Left lung (tissue), 10 donors: Measurements from ENCODE around the gene FSIP2. TPM values are rescaled to one million over a fixed set of nuclear protein-coding genes. Genes with fewer than 3 reads are reported as not detected.
"Not testable (repeated sequence)": the region's sequence is repeated elsewhere in the genome, so short reads cannot be mapped to it uniquely, and the experiment has no call there.

Experiments
- ATAC-seq: fragments of 200-7000 bp; cut with Tn5 transposase; one replicate; pipeline ENCODE4 v1.9.1; 2020; ENCODE audit warnings: moderate library complexity
- DNase-seq, 4 donors: peaks; one replicate each; pipeline ENCODE4 v3.0.0-alpha.2; 2013 to 2020
- H3K27ac ChIP-seq, 2 donors: fragments of 200-600 bp; sonication (generic) in 1 of 2; one replicate each; pipeline versions ENCODE4 v1.5.0 to v1.8.0; 2020 to 2021
- H3K27me3 ChIP-seq, 2 donors: fragments of 200-600 bp; sonication (generic) in 1 of 2; one replicate each; pipeline versions ENCODE4 v1.5.0 to v1.8.0; 2020 to 2021
- H3K36me3 ChIP-seq, 2 donors: fragments of 200-600 bp; sonication (generic) in 1 of 2; one replicate each; pipeline versions ENCODE4 v1.5.0 to v1.8.0; 2020 to 2021
- H3K4me1 ChIP-seq, 2 donors: fragments of 200-600 bp; one replicate each; pipeline ENCODE4 v1.8.0; 2021
- H3K4me3 ChIP-seq, 2 donors: fragments of 200-600 bp; sonication (generic) in 1 of 2; one replicate each; pipeline versions ENCODE4 v1.5.0 to v1.8.0; 2020 to 2021; ENCODE audit warnings: mild to moderate bottlenecking in 1 of 2
- H3K9me3 ChIP-seq, 2 donors: fragments of 200-600 bp; sonication (generic) in 1 of 2; one replicate each; pipeline versions ENCODE4 v1.5.0 to v1.8.0; 2020 to 2021
- intact Hi-C, 2 donors: fragments of 100-400 bp; cut with DNase I; formaldehyde crosslinking; loops; one replicate each; pipeline versions ENCODE4 v1.11.2 to v1.14.2; 2022
- polyA plus RNA-seq, 6 donors: library from polyadenylated mRNA; unstranded; fragments of 120-200 nt; gene quantifications; one replicate each; pipeline ENCODE4 v1.2.1, GENCODE V29; 2013; ENCODE audit not compliant: insufficient read length in 6 of 6
- total RNA-seq, 2 donors: library from RNA; stranded (reverse); fragmentation: NEBNext Ultra II Directional; extraction: Animal tissue kit (Norgen Biotek cat#: 25700); gene quantifications; one replicate each; pipeline ENCODE4 v1.2.1, GENCODE V29; 2021
- TF ChIP-seq, protein P1 (sequence below), 2 donors: fragments of 200-600 bp; sonication (generic) in 1 of 2; IDR thresholded peaks; one replicate each; pipeline versions ENCODE4 v1.5.0 to v1.8.0; 2021; ENCODE audit warnings: antibody characterized with exemption in 2 of 2
- donor health status: DM: no; HTN: yes; CAD: no.
- donor health status: DM: no; HTN: no; CAD: no.

Gene FSIP2
- total and polyA plus RNA-seq, 8 donors, result 0.73 to 5.2 (median 1.5) TPM

DNA sequence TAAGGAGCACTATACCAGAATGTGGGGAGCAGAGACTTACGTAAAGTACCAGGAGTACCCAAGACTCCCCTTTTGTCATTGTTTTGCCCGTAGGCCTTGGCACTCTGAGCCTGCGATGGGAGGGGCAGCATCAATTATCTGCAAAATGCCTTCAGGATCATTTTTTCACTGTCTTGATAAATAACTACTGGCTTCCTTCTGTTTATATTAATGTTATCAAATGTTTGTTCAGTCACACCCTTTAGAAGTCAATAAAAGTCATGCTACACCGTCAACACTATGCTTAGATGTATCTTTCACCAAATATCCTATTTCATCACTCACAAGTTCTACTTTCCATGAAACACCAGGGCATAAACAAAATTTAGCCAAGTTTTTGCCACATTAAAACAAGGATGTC is 116.3 kb downstream of the FSIP2 start:
- Histone ChIP-seq H3K4me1 (no peaks in the 10 kb centered on the region), H3K27ac (no peak overlapping the region), H3K4me3 (no peak overlapping the region), H3K27me3 (no peaks in the 10 kb centered on the region), H3K36me3 (no peaks in the 10 kb centered on the region), H3K9me3 (peaks cover 0 to 35% of the 10 kb centered on the region in 2 donors)
- ATAC-seq, result no peak
- intact Hi-C loops, result no loop called here
- no peak for DNase-seq
- TF ChIP-seq, protein P1, sequence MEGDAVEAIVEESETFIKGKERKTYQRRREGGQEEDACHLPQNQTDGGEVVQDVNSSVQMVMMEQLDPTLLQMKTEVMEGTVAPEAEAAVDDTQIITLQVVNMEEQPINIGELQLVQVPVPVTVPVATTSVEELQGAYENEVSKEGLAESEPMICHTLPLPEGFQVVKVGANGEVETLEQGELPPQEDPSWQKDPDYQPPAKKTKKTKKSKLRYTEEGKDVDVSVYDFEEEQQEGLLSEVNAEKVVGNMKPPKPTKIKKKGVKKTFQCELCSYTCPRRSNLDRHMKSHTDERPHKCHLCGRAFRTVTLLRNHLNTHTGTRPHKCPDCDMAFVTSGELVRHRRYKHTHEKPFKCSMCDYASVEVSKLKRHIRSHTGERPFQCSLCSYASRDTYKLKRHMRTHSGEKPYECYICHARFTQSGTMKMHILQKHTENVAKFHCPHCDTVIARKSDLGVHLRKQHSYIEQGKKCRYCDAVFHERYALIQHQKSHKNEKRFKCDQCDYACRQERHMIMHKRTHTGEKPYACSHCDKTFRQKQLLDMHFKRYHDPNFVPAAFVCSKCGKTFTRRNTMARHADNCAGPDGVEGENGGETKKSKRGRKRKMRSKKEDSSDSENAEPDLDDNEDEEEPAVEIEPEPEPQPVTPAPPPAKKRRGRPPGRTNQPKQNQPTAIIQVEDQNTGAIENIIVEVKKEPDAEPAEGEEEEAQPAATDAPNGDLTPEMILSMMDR (IDR thresholded peaks at IDR 0.05), result no peak

DNA sequence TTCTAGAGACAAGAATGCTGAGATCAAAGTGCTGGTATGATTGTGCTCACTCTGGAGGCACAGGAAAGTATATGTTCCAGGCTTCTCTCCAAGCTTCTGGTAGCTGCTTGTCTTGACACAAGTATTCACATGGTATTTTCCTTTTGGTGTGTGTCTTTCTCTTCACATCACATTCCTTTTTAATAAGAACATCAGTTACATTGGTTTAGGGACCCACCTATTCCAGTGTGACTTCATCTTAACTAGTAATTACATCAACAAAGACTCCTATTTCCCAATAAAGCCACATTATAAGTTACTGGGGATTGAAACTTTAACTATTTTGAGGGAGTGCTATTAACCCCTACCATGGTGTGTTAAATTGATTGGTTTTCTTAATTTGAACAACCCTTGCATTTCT is 119.1 kb downstream of the FSIP2 start:
- DNase-seq, result no peak
- no peak for ATAC-seq
- Histone ChIP-seq H3K36me3 (no peaks in the 10 kb centered on the region), H3K4me1 (no peaks in the 10 kb centered on the region), H3K9me3 (peaks cover 0 to 24% of the 10 kb centered on the region in 2 donors), H3K27me3 (no peaks in the 10 kb centered on the region), H3K27ac (no peak overlapping the region), H3K4me3 (no peak overlapping the region)
- TF ChIP-seq, protein P1 (IDR thresholded peaks at IDR 0.05), result no peak
- intact Hi-C loops, result no loop called here

DNA sequence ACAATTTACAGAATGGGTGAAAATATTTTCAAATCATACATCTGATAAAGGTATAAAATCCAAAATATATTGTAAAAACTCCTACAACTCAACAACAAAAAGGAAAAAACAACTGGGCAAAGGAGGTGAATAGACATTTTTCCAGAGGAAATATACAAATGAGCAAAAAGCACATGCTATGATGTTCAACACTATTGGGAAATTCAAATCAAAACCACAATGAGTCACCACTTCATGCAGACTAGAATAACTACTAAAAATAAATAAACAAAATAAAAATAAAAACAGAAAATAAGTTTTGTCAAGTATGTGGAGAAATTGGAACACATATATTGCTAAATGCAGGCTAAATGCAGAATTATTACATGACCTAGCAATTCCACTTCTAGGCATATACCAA is 120.9 kb downstream of the FSIP2 start:
- TF ChIP-seq, protein P1 (IDR thresholded peaks at IDR 0.05), result no peak
- Histone ChIP-seq H3K4me3 (no peak overlapping the region), H3K27me3 (no peaks in the 10 kb centered on the region), H3K27ac (no peak overlapping the region), H3K36me3 (no peaks in the 10 kb centered on the region), H3K9me3 (peaks cover 0 to 21% of the 10 kb centered on the region in 2 donors), H3K4me1 (no peaks in the 10 kb centered on the region)
- DNase-seq (no peak), ATAC-seq (no peak)
- intact Hi-C loops, result no loop called here

GRCh38 chr2:185860321-185860720 is 121.7 kb downstream of the FSIP2 start:
- DNase-seq (no peak), ATAC-seq (no peak)
- Histone ChIP-seq H3K27ac (no peak overlapping the region), H3K27me3 (no peaks in the 10 kb centered on the region), H3K4me3 (no peak overlapping the region), H3K4me1 (no peaks in the 10 kb centered on the region), H3K9me3 (peaks cover 0 to 13% of the 10 kb centered on the region in 2 donors), H3K36me3 (no peaks in the 10 kb centered on the region)
- TF ChIP-seq, protein P1 (IDR thresholded peaks at IDR 0.05), result no peak
- intact Hi-C loops, result no loop called here

GRCh38 chr2:185862657-185863398 is 124.2 kb downstream of the FSIP2 start:
- Histone ChIP-seq H3K4me1 (no peaks in the 10 kb centered on the region), H3K4me3 (no peak overlapping the region), H3K27ac (no peak overlapping the region), H3K36me3 (no peaks in the 10 kb centered on the region), H3K27me3 (no peaks in the 10 kb centered on the region), H3K9me3 (peaks cover 0 to 5% of the 10 kb centered on the region in 2 donors)
- ATAC-seq (no peak), DNase-seq (no peak)
- intact Hi-C loops, result no loop called here
- TF ChIP-seq, protein P1 (IDR thresholded peaks at IDR 0.05), result no peak

GRCh38 chr2:185864468-185865260 is 126.1 kb downstream of the FSIP2 start:
- H3K9me3 ChIP-seq, H3K27ac ChIP-seq, H3K36me3 ChIP-seq, DNase-seq, H3K27me3 ChIP-seq, H3K4me3 ChIP-seq, ATAC-seq, intact Hi-C loops, H3K4me1 ChIP-seq: not testable (repeated sequence)
